Activated naive CD8-positive, alpha-beta T cell treated with anti-CD3 and anti-CD28 coated beads, Interleukin-2, amount 10 ng/mL, durations not matched to agents 7 days and 5 days (primary cell): Measurements from ENCODE around the gene CDCA8. TPM values are rescaled to one million over a fixed set of nuclear protein-coding genes. Genes with fewer than 3 reads are reported as not detected.

Experiments used
- total RNA-seq, 2 experiments: library from RNA; stranded (reverse); gene quantifications; one replicate each; pipeline ENCODE4 v1.2.3, GENCODE V29; 2021

The CDCA8 gene
- total RNA-seq, 2 experiments from 2014 or later, result 64.7 to 67.0 TPM

Other genes starting within 250 kb of the CDCA8 start
- 10 to 100 TPM; 31.0 to 34.6 TPM for gene ZC3H12A, start 217.9 kb upstream of the CDCA8 start, total RNA-seq
- 10 to 100 TPM; 73.8 to 80.6 TPM for gene MEAF6, start 177.8 kb upstream of the CDCA8 start, total RNA-seq
- 10 to 100 TPM; 29.3 to 32.3 TPM for gene SNIP1, start 138.2 kb upstream of the CDCA8 start, total RNA-seq
- gene DNALI1, start 135.6 kb upstream of the CDCA8 start, total RNA-seq, result under 1 TPM in 1 of 2 experiments, not detected in 1; 0.11 TPM
- 10 to 100 TPM; 45.2 to 46.9 TPM for gene GNL2, start 96.6 kb upstream of the CDCA8 start, total RNA-seq
- gene RSPO1, start 57.6 kb upstream of the CDCA8 start, total RNA-seq, result not detected
- gene EPHA10, start 72.6 kb downstream of the CDCA8 start, total RNA-seq, result not detected
- gene MANEAL, start 101.3 kb downstream of the CDCA8 start, total RNA-seq, result 1 to 10 TPM; 1.3 to 1.4 TPM
- 10 to 100 TPM; 15.4 to 18.0 TPM for gene C1orf122, start 115.3 kb downstream of the CDCA8 start, total RNA-seq
- gene YRDC, start 115.7 kb downstream of the CDCA8 start, total RNA-seq, result 10 to 100 TPM; 13.3 to 14.1 TPM
- gene MTF1, start 167.1 kb downstream of the CDCA8 start, total RNA-seq, result 10 to 100 TPM; 21.7 to 28.2 TPM